ENCODE results near the gene STARD6.
"Not testable (repeated sequence)": the region's sequence is repeated elsewhere in the genome, so short reads cannot be mapped to it uniquely, and the experiment has no call there.

The STARD6 gene

DNA sequence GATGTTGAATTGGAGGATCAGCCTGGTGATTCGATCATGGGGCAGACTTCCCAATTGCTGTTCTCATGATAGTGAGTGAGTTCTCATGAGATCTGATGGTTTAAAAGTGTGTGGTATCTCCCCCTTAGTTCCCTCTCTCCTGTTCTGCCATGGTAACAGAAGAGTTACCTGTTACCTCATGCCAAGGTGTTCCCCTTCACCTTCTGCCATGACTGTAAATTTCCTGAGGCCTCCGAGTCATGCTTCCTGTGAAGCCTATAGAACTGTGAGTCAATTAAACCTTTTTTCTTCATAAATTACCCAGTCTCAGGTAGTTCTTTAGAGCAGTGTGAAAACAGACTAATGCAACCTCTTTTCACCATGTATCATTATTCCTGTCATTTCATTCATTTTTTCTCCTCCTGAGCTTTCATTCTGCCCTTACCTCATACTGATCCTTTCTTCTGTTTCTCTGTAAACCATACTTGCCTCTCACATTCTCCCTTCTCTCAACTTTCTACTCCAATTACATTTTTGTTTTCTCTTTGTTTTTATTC lies 22.0 kb downstream of the STARD6 start:
- no peak for DNase-seq

DNA sequence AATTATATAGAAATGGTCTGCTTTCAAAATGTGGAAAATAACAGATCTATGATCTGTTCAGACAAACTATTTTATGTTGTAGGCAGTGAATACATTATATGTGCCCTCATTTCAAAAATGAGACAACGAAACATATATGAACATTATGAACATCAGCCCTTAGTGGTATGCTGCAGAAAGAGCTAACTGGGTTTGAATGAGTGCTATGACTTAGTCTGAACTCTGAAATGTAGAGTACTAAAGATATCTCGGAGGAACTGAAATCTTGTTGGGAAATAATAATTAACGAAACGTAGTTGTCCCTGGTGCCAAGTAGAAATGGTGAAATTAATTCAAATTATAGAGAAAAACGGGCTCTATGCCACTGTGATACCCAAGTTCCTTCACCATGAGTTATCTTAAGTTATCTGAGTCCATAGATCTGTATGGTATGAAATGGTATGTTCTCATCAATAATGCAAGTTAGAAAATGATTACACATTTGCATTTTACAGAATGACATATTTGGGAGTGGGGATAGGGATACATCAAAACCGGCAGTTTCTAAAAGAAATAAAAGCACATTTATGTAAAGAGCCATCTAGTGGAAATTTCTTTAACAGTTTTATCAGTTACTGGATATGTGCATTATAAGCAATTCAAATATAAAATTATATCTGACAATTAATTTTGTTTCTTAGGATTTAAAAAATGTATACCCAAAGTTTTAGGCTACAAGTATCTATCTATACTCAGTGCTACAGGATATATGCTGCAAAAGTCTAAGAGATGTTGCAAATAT lies 26.7 kb downstream of the STARD6 start:
- no peak for DNase-seq

DNA sequence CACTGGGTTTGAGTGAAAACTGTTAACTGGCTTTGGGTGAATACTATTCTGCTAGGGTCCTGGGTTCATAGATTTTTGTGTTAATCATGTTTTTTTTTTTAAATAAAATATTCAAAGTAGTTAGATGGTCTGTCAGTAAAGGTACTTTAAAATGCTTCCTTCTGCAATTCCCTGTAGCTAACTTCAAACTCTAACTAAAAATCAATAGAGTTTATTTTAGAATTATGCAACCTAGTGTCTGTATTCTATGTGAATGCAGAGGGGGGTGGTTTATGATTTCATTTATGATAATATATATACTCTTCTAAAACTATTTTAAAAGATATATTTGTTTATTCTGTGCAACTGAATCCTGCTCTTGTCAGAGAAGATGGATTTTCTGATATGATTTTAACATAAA lies 27.9 kb downstream of the STARD6 start:
- no peak for DNase-seq

GRCh38 chr18:54327818-54328217 lies 29.8 kb downstream of the STARD6 start:
- DNase-seq, result no peak

- DNase-seq, result peak; percentile 35
Measured at GRCh38 chr18:54323970-54324369, 33.7 kb downstream of the STARD6 start.

DNA sequence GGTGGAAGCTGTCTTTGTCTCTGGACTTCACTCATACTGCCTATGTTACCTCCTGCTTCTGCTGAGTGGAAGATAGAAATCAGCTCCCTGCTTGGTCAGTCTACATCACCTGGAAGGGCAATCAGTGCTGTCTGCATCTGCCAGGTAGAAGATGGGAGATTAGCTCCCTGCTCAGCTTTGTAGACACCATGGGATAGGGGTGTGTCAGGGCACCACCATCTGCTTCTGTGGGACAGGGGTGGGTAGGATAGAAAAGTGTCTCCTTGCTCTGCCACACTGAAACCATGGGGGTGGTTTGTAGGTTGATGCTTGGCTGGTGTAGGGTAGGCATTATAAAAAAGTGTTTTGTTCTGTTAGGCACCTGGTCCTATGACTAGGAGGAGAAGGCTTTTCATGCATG lies 34.1 kb downstream of the STARD6 start:
- DNase-seq, result no peak

DNA sequence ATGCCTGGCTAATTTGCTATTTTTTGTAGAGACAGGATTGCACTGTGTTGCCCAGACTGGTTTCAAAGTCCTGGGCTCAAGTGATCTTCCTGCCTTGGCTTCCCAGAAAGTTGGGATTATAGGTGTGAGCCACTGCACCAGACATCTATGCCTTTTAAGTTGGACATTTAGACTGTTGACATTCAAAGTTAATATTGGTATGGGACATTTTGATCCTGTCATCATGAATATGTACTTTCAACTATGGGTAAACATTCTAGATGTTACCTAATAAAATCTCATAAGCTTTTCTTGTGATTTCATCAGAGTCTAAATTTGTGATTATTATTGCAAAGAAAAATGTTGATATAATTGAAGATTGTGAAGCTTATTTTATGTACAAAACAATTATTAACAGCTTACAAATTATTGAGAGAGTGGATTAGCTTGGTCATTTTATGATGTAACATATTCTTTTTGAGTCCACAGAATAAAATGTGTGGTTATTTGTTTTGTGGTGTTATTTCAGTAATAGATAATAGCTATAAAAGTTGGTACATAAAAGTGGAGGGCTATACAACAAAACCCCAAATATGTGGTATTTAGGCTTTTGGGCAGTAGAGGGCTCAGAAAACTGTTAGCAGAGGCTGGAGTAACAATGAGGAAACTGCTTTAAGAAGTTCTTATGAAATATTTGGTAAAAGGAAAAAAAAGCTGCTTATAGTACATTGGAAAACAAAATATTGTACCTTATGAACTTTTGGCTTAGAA lies 41.4 kb downstream of the STARD6 start:
- DNase-seq, result no peak

DNA sequence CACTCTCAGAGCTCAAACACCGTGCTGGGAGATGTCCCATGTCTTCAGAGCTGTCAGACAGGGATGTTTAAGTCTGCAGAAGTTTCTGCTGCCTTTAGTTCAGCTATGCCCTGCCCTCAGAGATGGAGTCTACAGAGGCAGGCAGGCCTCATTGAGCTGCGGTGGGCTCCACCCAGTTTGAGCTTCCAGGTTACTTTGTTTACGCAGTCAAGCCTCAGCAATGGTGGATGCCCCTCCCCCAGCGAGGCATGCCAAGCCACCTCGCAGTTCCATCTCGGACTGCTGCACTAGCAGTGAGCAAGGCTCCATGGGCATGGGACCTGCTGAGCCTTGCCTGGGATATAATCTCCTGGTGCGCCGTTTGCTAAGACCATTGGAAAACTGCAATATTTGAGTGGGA lies 48.1 kb downstream of the STARD6 start:
- not testable (repeated sequence) for DNase-seq

DNA sequence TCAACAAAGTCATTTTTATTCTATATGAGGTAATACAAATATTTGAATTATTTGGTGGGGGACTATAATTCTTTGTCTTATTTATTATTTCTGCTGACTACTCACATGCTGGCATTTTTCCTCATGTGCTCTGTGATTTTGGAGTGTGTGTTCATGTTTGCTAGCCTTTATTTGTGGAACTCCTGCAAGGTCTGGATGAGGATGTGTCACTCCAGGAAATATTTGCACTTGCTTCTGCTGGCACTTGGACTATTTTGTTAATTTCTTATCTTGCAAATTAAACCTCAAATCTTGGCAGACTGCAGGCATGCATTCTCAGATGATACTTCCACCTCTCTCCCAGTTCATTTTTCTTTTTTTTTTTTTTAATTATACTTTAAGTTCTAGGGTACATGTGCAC lies 54.2 kb downstream of the STARD6 start:
- DNase-seq, result no peak

DNA sequence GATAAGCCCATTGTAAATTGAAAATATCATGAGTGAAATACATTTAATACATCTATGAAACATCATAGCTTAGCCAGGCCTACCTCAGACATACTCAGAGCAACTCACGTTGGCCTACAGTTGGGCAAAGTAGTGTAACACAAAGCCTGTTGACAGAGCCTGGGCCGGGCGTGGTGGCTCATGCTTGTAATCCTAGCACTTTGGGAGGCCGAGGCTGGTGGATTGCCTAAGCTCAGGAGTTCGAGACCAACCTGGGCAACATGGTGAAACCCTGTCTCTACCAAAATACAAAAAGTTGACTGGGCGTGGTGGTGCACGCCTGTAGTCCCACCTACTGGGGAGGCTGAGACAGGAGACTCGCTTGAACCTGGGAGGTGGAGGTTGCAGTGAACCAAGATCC lies 58.7 kb downstream of the STARD6 start:
- DNase-seq, result not testable (repeated sequence)

DNA sequence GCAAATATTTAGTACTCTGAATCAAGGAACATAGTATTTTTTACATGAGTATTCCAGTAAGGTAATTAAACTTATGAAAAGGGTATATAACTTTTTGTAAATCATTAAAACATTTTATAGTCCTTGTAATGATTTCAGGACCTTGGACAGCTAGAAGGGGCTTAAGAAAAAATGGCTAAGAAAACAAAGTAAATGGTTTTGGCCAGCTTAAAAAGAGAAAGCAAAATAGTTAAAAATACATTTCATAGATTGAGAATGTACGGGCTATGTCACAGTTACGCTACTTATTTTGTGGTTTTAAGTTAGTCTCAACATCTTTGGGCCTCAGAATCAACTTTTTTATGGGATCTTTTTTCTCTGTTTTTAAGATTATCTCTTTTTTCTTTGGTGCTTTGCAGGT lies 61.6 kb downstream of the STARD6 start:
- DNase-seq, result peak; percentile 66

DNA sequence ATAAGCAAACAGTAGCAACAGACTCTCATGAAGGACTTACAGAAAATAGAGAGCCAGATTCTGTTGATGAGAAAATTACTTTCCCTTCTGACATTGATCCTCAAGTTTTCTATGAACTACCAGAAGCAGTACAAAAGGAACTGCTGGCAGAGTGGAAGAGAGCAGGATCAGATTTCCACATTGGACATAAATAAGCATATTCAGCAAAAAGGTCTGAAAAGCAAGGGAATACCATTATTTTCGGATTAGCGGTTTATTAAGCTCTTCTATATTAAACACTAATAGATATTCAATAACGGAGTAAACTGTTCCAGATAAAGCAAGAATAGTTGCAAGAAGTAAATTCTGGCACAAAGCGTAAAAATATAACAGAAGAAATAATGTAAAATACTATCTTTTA lies 63.4 kb downstream of the STARD6 start:
- DNase-seq, result no peak

DNA sequence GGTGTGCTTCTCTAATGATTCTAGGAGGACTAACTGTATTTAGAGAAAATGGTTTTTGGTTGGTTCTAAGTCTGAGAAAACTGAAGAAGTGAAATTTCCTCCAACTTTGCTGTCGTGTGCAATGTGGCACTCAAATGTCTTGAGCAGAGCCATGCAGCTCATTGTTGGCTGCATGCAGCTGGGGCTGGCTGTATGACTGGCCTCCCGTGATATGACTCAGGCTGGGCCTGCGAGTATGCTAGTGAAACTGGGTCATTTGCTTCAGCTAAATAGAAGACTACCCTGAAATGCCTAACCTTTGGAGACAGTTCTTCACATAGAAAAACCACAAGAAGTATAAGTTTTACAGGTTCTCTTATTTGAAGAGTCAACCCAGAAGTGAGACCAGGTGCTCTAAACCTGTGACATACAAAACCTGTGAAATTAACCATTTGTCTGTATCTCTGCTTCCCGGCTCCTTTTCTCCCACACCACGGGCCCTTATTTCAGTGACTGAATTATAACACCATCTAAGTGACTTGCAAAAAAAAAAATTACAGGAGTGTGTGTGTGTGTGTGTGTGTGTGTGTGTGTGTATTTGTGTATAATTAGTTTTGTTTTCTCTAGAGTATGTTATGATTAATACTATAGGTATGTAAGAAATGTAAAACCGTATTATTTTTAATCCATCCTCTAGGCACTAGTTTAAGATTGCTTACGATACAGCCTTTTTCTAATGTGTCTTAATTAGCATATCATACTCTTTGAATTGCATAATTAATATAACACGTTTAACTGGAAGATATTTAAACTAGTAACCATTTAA lies 72.5 kb downstream of the STARD6 start:
- DNase-seq, result peak; percentile 50

DNA sequence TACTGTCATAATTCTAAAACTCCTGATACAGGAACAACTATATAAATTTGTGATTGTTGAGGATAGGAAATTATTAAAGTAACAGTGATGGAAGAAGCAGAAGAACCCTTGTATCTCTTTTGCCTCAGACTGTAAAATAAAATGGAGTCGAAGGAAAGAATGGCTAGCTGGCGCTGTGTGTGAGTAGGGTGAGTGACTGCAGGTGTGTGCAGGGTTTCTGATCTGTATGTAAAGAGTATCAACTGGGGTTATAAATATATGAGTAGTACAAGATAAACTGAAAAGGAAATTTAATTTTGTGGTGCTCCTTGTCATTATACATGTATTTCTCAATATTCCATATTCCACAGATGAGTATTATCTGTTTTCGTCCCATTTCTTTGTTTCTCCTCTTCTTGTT lies 73.1 kb downstream of the STARD6 start:
- no peak for DNase-seq

DNA sequence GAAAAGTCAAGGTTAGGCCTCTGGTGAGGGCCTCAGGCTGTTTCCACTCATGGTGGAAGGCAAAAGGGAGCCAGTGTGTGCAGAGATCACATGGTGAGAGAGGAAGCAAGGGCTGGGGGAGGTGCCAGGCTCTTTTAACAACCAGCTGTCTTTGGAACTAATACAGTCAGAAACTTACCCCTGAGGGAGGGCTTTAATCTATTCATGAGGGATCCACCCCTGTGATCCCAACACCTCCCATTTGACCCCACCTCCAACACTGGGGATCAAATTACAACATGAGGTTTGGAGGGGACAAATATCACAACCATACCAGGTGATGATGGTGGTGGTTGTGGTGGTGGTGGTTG lies 77.5 kb downstream of the STARD6 start:
- no peak for DNase-seq

GRCh38 chr18:54279477-54280219 lies 78.0 kb downstream of the STARD6 start:
- no peak for DNase-seq

DNA sequence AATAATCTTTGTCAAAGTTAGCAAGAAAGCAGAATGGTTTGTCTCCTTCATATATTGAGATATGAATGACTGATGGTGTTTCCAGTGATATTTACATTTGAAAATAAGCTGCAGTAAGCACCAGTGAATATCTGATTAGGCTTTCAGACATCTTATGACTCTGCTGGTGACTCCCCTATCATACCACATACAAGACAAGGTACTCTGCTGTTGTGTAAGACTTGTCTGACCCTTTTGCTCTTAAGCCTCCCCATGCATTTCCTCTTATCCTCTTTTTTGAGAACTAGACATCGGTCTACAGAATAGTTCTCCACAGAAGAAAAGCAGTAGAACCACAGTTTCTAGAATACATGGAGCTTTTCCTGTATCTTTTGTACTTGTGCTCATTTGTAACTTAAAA lies 79.0 kb downstream of the STARD6 start:
- DNase-seq, result no peak

GRCh38 chr18:54277899-54278298 lies 79.8 kb downstream of the STARD6 start:
- no peak for DNase-seq
